RWPE2 (cell line): ENCODE measurements around the gene SYNM.

Experiments used
- ATAC-seq: fragments of 200-7000 bp; cut with Tn5 transposase; 3 replicates; pipeline ENCODE4 v1.9.1; 2021; ENCODE audit warnings: low read depth
- DNase-seq: peaks from one replicate; pipeline ENCODE4 v3.0.0-alpha.2; 2020; ENCODE audit warnings: low spot score
- H3K27ac ChIP-seq: fragments of 450-650 bp; 2 replicates; pipeline ENCODE4 v1.5.1; 2017; ENCODE audit warnings: mild to moderate bottlenecking; ENCODE audit not compliant: poor library complexity, severe bottlenecking
- H3K27me3 ChIP-seq: fragments of 250-450 bp; sonication (Bioruptor Pico); 2 replicates; pipeline ENCODE4 v1.5.1; 2021; ENCODE audit warnings: mild to moderate bottlenecking, moderate library complexity; ENCODE audit not compliant: insufficient read depth, poor library complexity, severe bottlenecking
- H3K36me3 ChIP-seq: fragments of 250-450 bp; sonication (Bioruptor Pico); 2 replicates; pipeline ENCODE4 v1.5.1; 2020; ENCODE audit warnings: low read depth, mild to moderate bottlenecking, moderate library complexity
- H3K4me1 ChIP-seq: fragments of 250-450 bp; sonication (Bioruptor Pico); 2 replicates; pipeline ENCODE4 v1.5.1; 2021; ENCODE audit warnings: mild to moderate bottlenecking, moderate library complexity; ENCODE audit not compliant: insufficient read depth, poor library complexity, severe bottlenecking
- H3K4me3 ChIP-seq: fragments of 250-450 bp; sonication (Bioruptor Pico); 2 replicates; pipeline ENCODE4 v1.5.1; 2021; ENCODE audit warnings: mild to moderate bottlenecking, moderate library complexity; ENCODE audit not compliant: severe bottlenecking
- H3K9me3 ChIP-seq: fragments of 250-450 bp; sonication (Bioruptor Pico); 2 replicates; pipeline ENCODE4 v1.5.1; 2021; ENCODE audit warnings: mild to moderate bottlenecking, moderate library complexity; ENCODE audit not compliant: severe bottlenecking
- CTCF ChIP-seq: fragments of 450-650 bp; IDR thresholded peaks from one replicate; pipeline ENCODE4 v1.5.1; 2017; ENCODE audit warnings: mild to moderate bottlenecking, moderate library complexity; ENCODE audit not compliant: poor library complexity, severe bottlenecking

Gene SYNM

DNA sequence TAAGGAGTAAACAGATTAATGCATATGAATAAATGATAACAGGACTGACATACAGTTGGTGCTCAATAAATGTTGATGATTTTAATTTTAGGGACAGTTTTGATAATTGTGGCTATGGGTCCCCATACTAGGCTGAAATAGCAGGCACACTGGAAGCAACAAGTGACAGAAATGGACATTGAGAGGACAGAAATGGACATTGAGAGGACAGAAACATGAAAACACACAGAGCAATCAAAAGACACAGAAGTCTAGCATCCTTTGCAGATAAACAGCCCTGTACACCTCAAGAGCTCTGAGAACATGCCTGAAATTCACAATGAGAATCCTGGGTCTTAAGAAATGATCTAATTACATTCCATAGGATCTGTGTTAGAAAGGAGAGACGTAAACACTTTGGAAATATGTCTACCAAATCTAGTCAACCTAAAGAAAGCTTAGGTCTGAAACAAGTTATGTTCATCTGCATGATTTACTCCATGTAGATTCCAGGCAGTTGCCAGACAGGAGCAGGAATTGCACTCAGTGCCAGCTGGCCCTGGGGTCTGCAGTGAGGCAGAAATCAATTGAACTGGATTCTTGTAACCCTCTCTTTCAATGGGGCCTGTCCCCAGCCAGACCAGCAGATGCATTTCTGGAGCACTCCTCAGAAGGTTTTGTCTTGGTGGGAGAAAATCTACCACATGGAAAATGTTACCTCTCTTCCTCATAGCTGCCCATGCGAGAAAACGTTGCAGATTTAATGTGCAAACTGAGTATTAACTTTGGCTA is 60.3 kb downstream of the SYNM start:
- no peak for ATAC-seq

GRCh38 chr15:99165956-99166689 is 61.2 kb downstream of the SYNM start:
- no peak for ATAC-seq
- Histone ChIP-seq H3K4me3 (no peak overlapping the region), H3K27me3 (no peaks in the 10 kb centered on the region), H3K9me3 (no peaks in the 10 kb centered on the region), H3K36me3 (peaks cover 29% of the 10 kb centered on the region), H3K4me1 (no peaks in the 10 kb centered on the region), H3K27ac (no peak overlapping the region)
- no peak for DNase-seq
- no peak for TF ChIP-seq CTCF

More for the DNA sequence above, 60.3 kb downstream of the SYNM start:
- Histone ChIP-seq H3K27ac (no peak overlapping the region), H3K27me3 (no peaks in the 10 kb centered on the region), H3K4me3 (no peak overlapping the region), H3K9me3 (no peaks in the 10 kb centered on the region), H3K36me3 (peaks cover 29% of the 10 kb centered on the region), H3K4me1 (no peaks in the 10 kb centered on the region)
- no peak for DNase-seq
- no peak for TF ChIP-seq CTCF

DNA sequence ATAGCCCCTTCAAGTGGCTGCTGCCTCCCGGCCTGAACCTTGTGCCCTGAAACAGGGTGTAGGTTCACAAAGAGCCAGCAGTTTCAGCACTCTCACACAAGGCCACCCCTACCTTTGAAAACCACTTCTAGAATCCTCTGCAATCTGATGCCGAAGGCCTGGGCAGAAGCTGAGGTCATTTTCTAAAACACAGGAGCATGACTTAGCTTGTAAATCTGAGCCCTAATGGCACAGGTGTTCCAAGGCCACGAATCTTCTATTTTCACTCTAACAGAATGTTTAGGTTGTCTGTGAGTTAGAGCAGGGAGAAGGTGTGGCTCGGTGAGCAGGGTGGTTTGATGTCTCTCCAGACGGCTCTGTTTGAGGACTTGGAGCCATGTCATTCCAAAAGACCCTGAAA is 62.3 kb downstream of the SYNM start:
- TF ChIP-seq CTCF: no peak
- DNase-seq (no peak), ATAC-seq (no peak)
- Histone ChIP-seq H3K27ac (no peak overlapping the region), H3K4me1 (no peaks in the 10 kb centered on the region), H3K4me3 (no peak overlapping the region), H3K36me3 (peaks cover 24% of the 10 kb centered on the region), H3K9me3 (no peaks in the 10 kb centered on the region), H3K27me3 (no peaks in the 10 kb centered on the region)

- Histone ChIP-seq H3K27ac (no peak overlapping the region), H3K27me3 (no peaks in the 10 kb centered on the region), H3K4me1 (no peaks in the 10 kb centered on the region), H3K36me3 (peaks cover 28% of the 10 kb centered on the region), H3K9me3 (no peaks in the 10 kb centered on the region), H3K4me3 (no peak overlapping the region)
- DNase-seq (no peak), ATAC-seq (no peak)
- no peak for TF ChIP-seq CTCF
These were observed 62.8 kb downstream of the SYNM start for GRCh38 chr15:99167640-99168039.
